HepG2 (cell line): ENCODE measurements around the gene ABL2. TPM values are rescaled to one million over a fixed set of nuclear protein-coding genes. Genes with fewer than 3 reads are reported as not detected.

ENCODE experiments used
- ATAC-seq: fragments of 200-7000 bp; cut with Tn5 transposase; 3 replicates; pipeline ENCODE4 v1.9.1; 2020; ENCODE audit warnings: mild to moderate bottlenecking, moderate library complexity
- BruUV-seq: library from RNA; stranded (reverse); fragments of 400-500 nt; replicated peaks from 2 replicates; lab custom pipeline; 2021; lab: Mats Ljungman, UMichigan
- CTCF ChIA-PET: fragments of 300-600 bp; formaldehyde crosslinking; extraction: SDS; loops from one replicate; lab custom pipeline; 2021; ENCODE audit warnings: low total read pairs, inconsistent platforms, low intra/inter-chr PET ratio; lab: Yijun Ruan, JAX
- POLR2A ChIA-PET: fragments of 350-600 bp; sonication (Branson Sonifier 250); formaldehyde crosslinking; loops from one replicate; lab custom pipeline; 2020; ENCODE audit warnings: antibody characterized with exemption, inconsistent platforms; lab: Yijun Ruan, JAX
- DNase-seq: peaks from one replicate; pipeline ENCODE4 v3.0.0-alpha.2; 2015; ENCODE audit warnings: low spot score
- FAIRE-seq: peaks from 3 replicates; lab custom pipeline; 2011; peaks lifted over from hg19 to GRCh38; lab: Jason Lieb, UNC
- H2AFZ ChIP-seq: one replicate; pipeline ENCODE4 v1.6.1; 2011; ENCODE audit warnings: low read length, inconsistent platforms
- H3K27ac ChIP-seq: fragments of 300-600 bp; 3 replicates; pipeline ENCODE4 v1.8.0; 2011; ENCODE audit warnings: mixed run types, mild to moderate bottlenecking, mixed read lengths, low read length, inconsistent platforms; ENCODE audit not compliant: insufficient read depth; ENCODE audit errors: extremely low read length
- H3K27me3 ChIP-seq, 2 experiments: fragments of 200-600 bp in 1 of 2; 2 replicates in 1 of 2; 3 replicates in 1 of 2; pipeline versions ENCODE4 v1.6.0 to v1.8.0; 2011; ENCODE audit warnings: low read length in 2 of 2, mild to moderate bottlenecking in 2 of 2, moderate library complexity in 2 of 2, inconsistent platforms in 1 of 2; ENCODE audit not compliant: insufficient read depth in 2 of 2, control insufficient read depth in 1 of 2
- H3K36me3 ChIP-seq, 2 experiments: fragments of 200-600 bp in 1 of 2; replicated peaks in 1 of 2; 2 replicates in 1 of 2; 3 replicates in 1 of 2; pipeline versions ENCODE4 v1.5.1 to v1.8.0; 2011; ENCODE audit warnings: low read length in 2 of 2, inconsistent platforms in 1 of 2; ENCODE audit not compliant: insufficient read depth in 2 of 2, control insufficient read depth in 1 of 2
- H3K4me1 ChIP-seq: 2 replicates; pipeline ENCODE4 v1.5.1; 2012; ENCODE audit warnings: low read length, inconsistent platforms; ENCODE audit not compliant: insufficient read depth
- H3K4me2 ChIP-seq: 2 replicates; pipeline ENCODE4 v1.6.0; 2011; ENCODE audit warnings: low read depth, low read length, inconsistent platforms
- H3K4me3 ChIP-seq, 3 experiments: fragments of 200-600 bp in 1 of 3; sonication (generic), shearing (Covaris generic) in 1 of 3; replicated peaks in 1 of 3; 2 replicates each; pipeline ENCODE4 v1.5.1; 2011 to 2016; ENCODE audit warnings: low read length in 3 of 3, inconsistent platforms in 2 of 3, low read depth in 2 of 3, mild to moderate bottlenecking in 2 of 3, control low read depth in 1 of 3, mixed read lengths in 1 of 3; ENCODE audit not compliant: insufficient read depth in 1 of 3
- H3K79me2 ChIP-seq: one replicate; pipeline ENCODE4 v1.6.1; 2011; ENCODE audit warnings: low read length, inconsistent platforms; ENCODE audit not compliant: insufficient read depth
- H3K9ac ChIP-seq: 2 replicates; pipeline ENCODE4 v1.6.0; 2011; ENCODE audit warnings: mild to moderate bottlenecking, low read depth, low read length, inconsistent platforms; ENCODE audit not compliant: insufficient read depth
- H3K9me3 ChIP-seq: 2 replicates; pipeline ENCODE4 v1.5.1; 2012; ENCODE audit warnings: mild to moderate bottlenecking, low read length
- H4K20me1 ChIP-seq: 2 replicates; pipeline ENCODE4 v1.6.0; 2011; ENCODE audit warnings: inconsistent platforms, mild to moderate bottlenecking, low read length, moderate library complexity; ENCODE audit not compliant: insufficient read depth
- CREB3 ChIP-seq: sonication (generic); formaldehyde crosslinking; IDR thresholded peaks from 2 replicates; pipeline ENCODE4 v1.5.0; 2020; ENCODE audit warnings: missing genetic modification reagents
- ELF3 ChIP-seq: IDR thresholded peaks from 2 replicates; pipeline ENCODE4 v1.6.1; 2016; ENCODE audit warnings: missing genetic modification reagents, missing compliant biosample characterization
- JUNB ChIP-seq: sonication (generic); formaldehyde crosslinking; IDR thresholded peaks from 2 replicates; pipeline ENCODE4 v1.8.0; 2022; ENCODE audit warnings: missing genetic modification reagents, mild to moderate bottlenecking, borderline replicate concordance
- KLF9 ChIP-seq: IDR thresholded peaks from 2 replicates; pipeline ENCODE4 v1.6.1; 2016; ENCODE audit warnings: low read depth
- NFIB ChIP-seq: sonication (generic); formaldehyde crosslinking; IDR thresholded peaks from 2 replicates; pipeline ENCODE4 v1.9.0; 2021; ENCODE audit warnings: missing genetic modification reagents, mild to moderate bottlenecking, borderline replicate concordance
- NFYB ChIP-seq: sonication (generic); formaldehyde crosslinking; IDR thresholded peaks from 2 replicates; pipeline ENCODE4 v1.4.0; 2020; ENCODE audit warnings: missing genetic modification reagents
- POLR2AphosphoS2 ChIP-seq: IDR thresholded peaks from 2 replicates; pipeline ENCODE4 v1.6.1; 2011; ENCODE audit warnings: low read depth, low read length, improper control_type of control experiment
- REXO4 ChIP-seq: sonication (generic); formaldehyde crosslinking; IDR thresholded peaks from 2 replicates; pipeline ENCODE4 v1.8.0; 2022; ENCODE audit warnings: missing genetic modification reagents, mild to moderate bottlenecking, borderline replicate concordance
- SMC3 ChIP-seq: IDR thresholded peaks from 2 replicates; pipeline ENCODE4 v1.6.1; 2011; ENCODE audit warnings: low read length, improper control_type of control experiment
- SP5 ChIP-seq: IDR thresholded peaks from 2 replicates; pipeline ENCODE4 v1.6.1; 2016; ENCODE audit warnings: low read depth, borderline replicate concordance
- ZNF280D ChIP-seq: sonication (generic); formaldehyde crosslinking; IDR thresholded peaks from 2 replicates; pipeline ENCODE4 v1.5.1; 2020; ENCODE audit warnings: mild to moderate bottlenecking, missing genetic modification reagents
- ZNF350 ChIP-seq: sonication (generic); formaldehyde crosslinking; IDR thresholded peaks from 2 replicates; pipeline ENCODE4 v1.4.0; 2020; ENCODE audit warnings: mild to moderate bottlenecking, low read depth, missing genetic modification reagents, borderline replicate concordance
- ZNF557 ChIP-seq: sonication (generic); formaldehyde crosslinking; IDR thresholded peaks from 2 replicates; pipeline ENCODE4 v1.4.0; 2020; ENCODE audit warnings: missing genetic modification reagents
- ZNF761 ChIP-seq: sonication (generic); formaldehyde crosslinking; conservative IDR thresholded peaks from 2 replicates; pipeline ENCODE4 v1.4.0; 2020; ENCODE audit warnings: mild to moderate bottlenecking, missing genetic modification reagents
- ZSCAN12 ChIP-seq: sonication (generic); formaldehyde crosslinking; IDR thresholded peaks from 2 replicates; pipeline ENCODE4 v1.9.0; 2021; ENCODE audit warnings: mild to moderate bottlenecking, missing genetic modification reagents
- WGBS: methylation state at CpG from one replicate; pipeline ENCODE4 v1.1.6; 2017; ENCODE audit warnings: low lambda C conversion rate; 5-methylcytosine and 5-hydroxymethylcytosine counted together
- in situ Hi-C: cut with HindIII; loops from 2 replicates; pipeline ENCODE4 v1.10.0; 2017; ENCODE audit warnings: low pct_unique_long_range_greater_than_20kb; ENCODE audit not compliant: extremely low pct_ligation_motif_present
- intact Hi-C: fragments of 100-400 bp; cut with micrococcal nuclease; formaldehyde crosslinking; loops from one replicate; pipeline ENCODE4 v1.10.0; 2022; ENCODE audit not compliant: unreplicated experiment
- polyA plus RNA-seq, 8 experiments: library from polyadenylated mRNA; depleted of rRNA in 3 of 8; stranded (reverse) in 7 of 8; unstranded in 1 of 8; fragments of >200 nt; fragmentation: Illumina TruSeq in 4 of 8; extraction: Trizol in 4 of 8; gene quantifications; 2 replicates each; pipeline versions ENCODE4 v1.2.1 to v1.2.3, GENCODE V29; 2011 to 2016; ENCODE audit warnings: low read depth in 4 of 8, missing spikeins in 1 of 8, mixed read lengths in 1 of 8; ENCODE audit not compliant: insufficient read depth in 1 of 8
- total RNA-seq, 5 experiments: library from RNA; depleted of rRNA; stranded (reverse); fragments of >200 nt; fragmentation: Illumina TruSeq; extraction: Trizol; gene quantifications; 2 replicates each; pipeline ENCODE4 v1.2.3, GENCODE V29; 2016; ENCODE audit warnings: low read depth in 1 of 5
- TF ChIP-seq, protein P1 (sequence below): sonication (generic); formaldehyde crosslinking; conservative IDR thresholded peaks from 2 replicates; pipeline ENCODE4 v1.5.0; 2020; ENCODE audit warnings: missing genetic modification reagents
- TF ChIP-seq, protein P2 (sequence below): sonication (generic); formaldehyde crosslinking; IDR thresholded peaks from 2 replicates; pipeline ENCODE4 v1.5.0; 2020; ENCODE audit warnings: missing genetic modification reagents
- TF ChIP-seq, protein P3 (sequence below): sonication (generic); formaldehyde crosslinking; IDR thresholded peaks from 2 replicates; pipeline ENCODE4 v1.5.0; 2020; ENCODE audit warnings: missing genetic modification reagents

The ABL2 gene
- total and polyA plus RNA-seq, 2 of the 13 experiments (the other 11 are each of a cell fraction or from before 2014, with no cell fraction given) = 5.8 to 6.0 TPM

DNA sequence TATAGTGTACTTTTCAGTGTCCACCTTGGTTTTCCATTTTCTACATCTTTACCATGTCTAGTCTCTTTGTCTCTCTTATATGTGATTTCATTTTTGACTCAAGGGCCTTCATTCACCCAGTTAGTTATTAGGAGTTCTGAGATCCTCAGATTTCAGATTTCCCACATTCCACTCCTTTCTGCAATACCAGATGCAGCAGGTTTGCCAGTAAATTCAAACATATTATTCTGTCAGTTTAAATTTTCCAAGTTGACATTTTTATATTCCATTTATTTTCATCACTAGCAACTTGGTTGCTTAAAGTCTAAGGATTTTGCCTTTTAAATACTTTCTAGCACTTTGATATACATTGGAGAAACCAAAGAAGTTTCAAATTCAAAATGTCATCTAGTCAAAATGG, 42.4 kb downstream of the ABL2 start (continued):
- no peak for TF ChIP-seq REXO4 (CRISPR knock-in tag)
- no peak for TF ChIP-seq NFYB (CRISPR knock-in tag)
- no peak for TF ChIP-seq ZNF280D (CRISPR knock-in tag)
- no peak for TF ChIP-seq ELF3 (CRISPR knock-in tag)
- TF ChIP-seq ZSCAN12 = no peak
- no peak for TF ChIP-seq JUNB (CRISPR knock-in tag)
- TF ChIP-seq CREB3 (CRISPR knock-in tag) = no peak
- no peak for TF ChIP-seq ZNF350
- TF ChIP-seq KLF9 = no peak

- BruUV-seq = no TSS peak
- Histone ChIP-seq H3K9me3 (no peaks in the 10 kb centered on the region), H3K79me2 (peaks cover 30% of the 10 kb centered on the region), H4K20me1 (peaks cover 6% of the 10 kb centered on the region; the same call in 1 of the 2 replicates), H3K4me3 (no peak overlapping the region), H3K36me3 (0 out of 5 replicates have a peak, but pooled peaks cover 0 to 1% of the 10 kb centered on the region in 2 experiments), H3K27me3 (no peaks in the 10 kb centered on the region), H3K4me2 (no peak overlapping the region), H3K27ac (no peak overlapping the region), H2AFZ (no peak overlapping the region), H3K9ac (no peak overlapping the region), H3K4me1 (peaks cover 8% of the 10 kb centered on the region; the same call in 1 of the 2 replicates)
- ChIA-PET POLR2A (no interaction called here), CTCF (no interaction called here)
- in situ Hi-C loops = no loop called here
- FAIRE-seq (no peak), ATAC-seq (no peak), DNase-seq (no peak)
- 97% methylated on average over 1 of the region's 1 CpG for WGBS
- intact Hi-C loops = no loop called here
- TF ChIP-seq, protein P1, sequence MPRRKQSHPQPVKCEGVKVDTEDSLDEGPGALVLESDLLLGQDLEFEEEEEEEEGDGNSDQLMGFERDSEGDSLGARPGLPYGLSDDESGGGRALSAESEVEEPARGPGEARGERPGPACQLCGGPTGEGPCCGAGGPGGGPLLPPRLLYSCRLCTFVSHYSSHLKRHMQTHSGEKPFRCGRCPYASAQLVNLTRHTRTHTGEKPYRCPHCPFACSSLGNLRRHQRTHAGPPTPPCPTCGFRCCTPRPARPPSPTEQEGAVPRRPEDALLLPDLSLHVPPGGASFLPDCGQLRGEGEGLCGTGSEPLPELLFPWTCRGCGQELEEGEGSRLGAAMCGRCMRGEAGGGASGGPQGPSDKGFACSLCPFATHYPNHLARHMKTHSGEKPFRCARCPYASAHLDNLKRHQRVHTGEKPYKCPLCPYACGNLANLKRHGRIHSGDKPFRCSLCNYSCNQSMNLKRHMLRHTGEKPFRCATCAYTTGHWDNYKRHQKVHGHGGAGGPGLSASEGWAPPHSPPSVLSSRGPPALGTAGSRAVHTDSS (CRISPR knock-in tag) = no peak
- TF ChIP-seq ZNF557 (CRISPR knock-in tag) (no peak), ZNF761 (CRISPR knock-in tag) (no peak), POLR2AphosphoS2 (no peak), NFIB (CRISPR knock-in tag) (no peak), SMC3 (no peak), SP5 (CRISPR knock-in tag) (no peak)
- TF ChIP-seq, protein P2, sequence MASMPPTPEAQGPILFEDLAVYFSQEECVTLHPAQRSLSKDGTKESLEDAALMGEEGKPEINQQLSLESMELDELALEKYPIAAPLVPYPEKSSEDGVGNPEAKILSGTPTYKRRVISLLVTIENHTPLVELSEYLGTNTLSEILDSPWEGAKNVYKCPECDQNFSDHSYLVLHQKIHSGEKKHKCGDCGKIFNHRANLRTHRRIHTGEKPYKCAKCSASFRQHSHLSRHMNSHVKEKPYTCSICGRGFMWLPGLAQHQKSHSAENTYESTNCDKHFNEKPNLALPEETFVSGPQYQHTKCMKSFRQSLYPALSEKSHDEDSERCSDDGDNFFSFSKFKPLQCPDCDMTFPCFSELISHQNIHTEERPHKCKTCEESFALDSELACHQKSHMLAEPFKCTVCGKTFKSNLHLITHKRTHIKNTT (CRISPR knock-in tag) = no peak
- TF ChIP-seq, protein P3, sequence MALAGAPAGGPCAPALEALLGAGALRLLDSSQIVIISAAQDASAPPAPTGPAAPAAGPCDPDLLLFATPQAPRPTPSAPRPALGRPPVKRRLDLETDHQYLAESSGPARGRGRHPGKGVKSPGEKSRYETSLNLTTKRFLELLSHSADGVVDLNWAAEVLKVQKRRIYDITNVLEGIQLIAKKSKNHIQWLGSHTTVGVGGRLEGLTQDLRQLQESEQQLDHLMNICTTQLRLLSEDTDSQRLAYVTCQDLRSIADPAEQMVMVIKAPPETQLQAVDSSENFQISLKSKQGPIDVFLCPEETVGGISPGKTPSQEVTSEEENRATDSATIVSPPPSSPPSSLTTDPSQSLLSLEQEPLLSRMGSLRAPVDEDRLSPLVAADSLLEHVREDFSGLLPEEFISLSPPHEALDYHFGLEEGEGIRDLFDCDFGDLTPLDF (CRISPR knock-in tag) = no peak
Observed at GRCh38 chr1:179184403-179184802, 45.1 kb downstream of the ABL2 start.
